IPS DF 4.7 (cell line): ENCODE results near the gene WWOX.
A peak's percentile ranks its signal among the peaks of the same experiment; 100 is the strongest.

Source experiments
- DNase-seq: peaks from one replicate; pipeline ENCODE4 v3.0.0-alpha.2; 2013; ENCODE audit warnings: low spot score; ENCODE audit errors: extremely low read depth

The WWOX gene

DNA sequence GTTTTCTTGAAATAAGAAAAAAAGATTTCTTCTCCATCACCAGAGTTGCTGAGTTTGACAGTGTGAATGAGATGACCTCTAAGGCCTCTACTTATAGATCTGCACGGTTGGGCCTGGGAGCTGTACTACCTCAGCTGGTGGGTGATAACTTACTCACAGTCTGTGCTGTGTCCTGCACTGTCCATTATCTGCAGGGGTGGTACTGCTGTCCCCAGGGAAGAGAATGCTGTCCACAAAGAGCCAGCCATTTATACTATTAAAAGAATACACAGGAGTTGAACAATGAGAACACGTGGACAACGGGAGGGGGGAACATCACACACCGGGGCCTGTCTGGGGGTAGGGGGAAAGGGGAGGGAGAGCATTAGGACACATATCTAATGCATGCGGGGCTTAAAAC, 655.3 kb downstream of the WWOX start:
- no peak for DNase-seq

DNA sequence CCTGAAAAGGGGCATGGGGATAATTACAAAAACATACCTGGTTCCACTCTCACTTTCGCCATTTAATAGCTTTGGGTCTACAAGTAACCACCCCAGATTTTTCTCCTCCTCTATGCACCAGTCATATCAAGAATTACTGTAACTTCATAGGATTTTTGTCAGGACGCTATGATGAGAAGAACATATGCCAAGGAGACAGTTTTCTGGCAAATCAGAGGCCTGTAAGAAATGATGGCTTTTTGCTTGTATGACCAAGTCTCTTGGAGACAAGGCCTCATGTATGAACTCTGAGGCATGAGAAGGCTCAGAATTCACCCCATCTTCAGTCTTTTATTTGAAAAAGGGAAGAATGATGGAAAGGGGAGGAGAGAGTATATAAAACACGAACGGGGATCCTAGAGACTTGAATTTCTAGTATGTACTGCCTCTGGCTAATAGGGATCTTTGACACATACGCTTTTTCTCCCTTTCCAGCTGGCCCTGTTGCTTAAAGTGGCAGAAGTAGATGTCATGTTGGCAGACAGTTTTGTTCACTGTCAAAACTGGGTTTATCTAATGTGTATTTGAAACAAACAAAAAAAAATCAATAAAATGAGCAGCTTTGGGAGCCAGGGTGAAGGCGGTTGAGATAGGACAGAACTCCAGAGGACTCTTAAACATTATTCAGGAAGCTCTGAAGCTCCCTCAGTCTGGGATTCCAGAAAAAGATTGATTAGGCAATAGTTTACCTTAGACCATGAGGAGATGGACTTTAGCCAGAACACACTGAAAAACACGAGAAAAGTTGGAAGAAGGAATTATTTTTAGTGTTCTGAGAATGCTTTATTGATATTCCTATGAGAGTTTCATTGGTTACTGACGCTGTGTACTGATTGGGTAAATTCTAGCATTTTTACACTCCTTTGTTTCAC, 656.6 kb downstream of the WWOX start:
- no peak for DNase-seq

DNA sequence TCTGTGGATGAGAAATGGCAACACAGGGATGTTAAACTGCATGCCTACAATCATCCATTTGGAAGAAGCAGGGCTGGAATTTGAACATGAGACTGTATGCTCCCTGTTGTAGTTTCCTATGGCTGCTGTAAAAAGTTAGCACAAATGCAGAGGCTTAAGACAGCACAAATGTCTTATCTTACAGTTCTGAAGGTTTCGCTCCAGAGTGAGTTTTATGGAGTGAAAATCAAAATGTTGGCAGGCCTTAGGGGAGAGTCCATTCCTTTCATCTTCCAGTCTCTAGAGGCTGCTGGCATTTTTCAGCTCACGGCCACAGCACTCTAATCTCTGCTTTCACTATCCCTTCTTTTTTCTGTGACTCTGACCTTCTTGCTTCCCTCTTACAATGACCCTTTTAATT, 660.1 kb downstream of the WWOX start:
- DNase-seq = no peak

- DNase-seq = no peak
Measured at GRCh38 chr16:78760611-78761010, 661.2 kb downstream of the WWOX start.

GRCh38 chr16:78761427-78761826, 662.0 kb downstream of the WWOX start:
- no peak for DNase-seq

DNA sequence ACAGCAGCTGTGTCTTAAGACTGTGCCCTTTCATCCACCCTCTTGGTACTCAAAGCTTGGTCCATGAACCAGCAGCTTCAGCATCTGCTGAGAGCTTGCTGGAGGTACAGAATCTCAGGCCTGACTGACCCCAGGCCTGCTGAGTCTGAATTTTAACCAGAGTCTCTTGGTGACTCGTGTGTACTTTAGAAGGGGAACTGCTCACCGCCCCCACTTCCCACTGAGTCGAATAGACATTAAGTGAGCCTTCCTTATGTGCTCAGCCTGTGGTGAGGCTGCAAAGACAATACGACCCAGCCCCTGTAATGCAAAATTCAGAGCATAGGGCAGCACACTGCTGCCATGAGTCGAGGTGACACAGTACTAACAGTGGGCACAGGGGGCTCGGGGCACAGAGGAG, 662.8 kb downstream of the WWOX start:
- DNase-seq = no peak

DNA sequence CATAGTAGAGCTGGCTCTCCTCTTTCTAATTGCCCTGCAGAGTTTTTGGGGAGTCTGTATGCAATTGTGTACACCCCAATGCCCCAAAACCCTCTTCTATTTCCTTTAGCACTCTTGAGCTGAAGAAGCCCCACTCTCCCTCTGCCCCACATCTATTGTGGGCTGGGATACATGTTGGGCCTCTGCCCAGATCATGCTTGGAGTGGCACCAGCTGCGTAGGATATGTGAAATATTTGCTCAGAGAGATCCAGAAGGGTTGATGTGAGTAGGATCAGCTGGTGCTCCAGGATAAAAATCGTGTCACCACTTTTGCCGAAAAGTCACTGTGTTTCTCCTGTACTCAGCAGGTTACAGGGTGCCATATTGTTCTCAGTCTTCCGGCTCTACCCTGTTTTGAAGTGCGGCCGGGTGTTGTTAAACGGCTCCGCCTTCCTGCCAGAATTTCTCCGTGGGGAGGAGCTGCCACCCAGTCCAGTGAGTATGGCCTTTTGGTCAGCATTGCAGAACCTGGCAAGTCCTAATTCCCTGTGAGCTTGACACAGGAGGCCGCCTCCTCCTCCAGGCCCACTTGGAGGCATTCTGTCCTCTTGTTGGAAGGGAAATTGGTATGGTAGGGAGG, 664.5 kb downstream of the WWOX start:
- DNase-seq = no peak

- no peak for DNase-seq
Measured at GRCh38 chr16:78764478-78764877, 665.0 kb downstream of the WWOX start.

DNA sequence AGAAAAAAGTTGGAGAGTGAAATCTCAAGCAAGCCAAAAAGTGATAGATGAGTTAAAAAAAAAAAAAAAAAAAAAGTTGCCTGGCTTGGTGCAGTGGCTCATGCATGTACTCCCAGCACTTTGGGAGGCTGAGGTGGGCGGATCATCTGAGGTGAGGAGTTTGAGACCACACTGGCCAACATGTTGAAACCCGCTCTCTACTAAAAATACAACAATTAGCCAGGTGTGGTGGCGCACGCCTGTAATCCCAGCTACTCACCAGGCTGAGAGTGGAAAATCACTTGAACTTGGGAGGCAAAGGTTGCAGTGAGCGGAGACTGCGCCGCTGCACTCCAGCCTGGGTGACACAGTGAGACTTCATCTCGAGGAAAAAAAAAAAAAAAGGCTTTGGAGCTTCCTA, 668.8 kb downstream of the WWOX start:
- DNase-seq = no peak

DNA sequence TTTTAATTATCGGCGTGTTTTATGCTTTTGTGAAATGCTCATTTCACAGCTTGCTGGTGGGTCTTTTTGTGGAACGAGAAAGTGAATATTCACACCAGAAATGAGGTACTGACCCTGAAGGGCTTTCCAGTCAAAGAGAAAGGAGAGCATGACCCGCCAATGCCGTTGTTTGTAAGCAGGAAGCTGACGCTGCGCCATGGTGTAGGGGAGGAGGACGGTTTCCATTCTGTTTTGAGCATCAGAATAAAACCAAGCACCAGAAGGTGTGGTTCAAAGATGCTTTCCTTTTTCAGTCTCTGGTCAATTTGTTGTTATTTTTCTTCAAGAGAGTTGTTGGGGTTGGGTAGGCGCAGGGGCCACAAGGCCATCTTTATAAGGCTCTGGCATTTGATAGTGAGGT, 669.3 kb downstream of the WWOX start:
- DNase-seq = no peak

GRCh38 chr16:78770353-78771091, 671.1 kb downstream of the WWOX start:
- DNase-seq = peak; percentile 38

DNA sequence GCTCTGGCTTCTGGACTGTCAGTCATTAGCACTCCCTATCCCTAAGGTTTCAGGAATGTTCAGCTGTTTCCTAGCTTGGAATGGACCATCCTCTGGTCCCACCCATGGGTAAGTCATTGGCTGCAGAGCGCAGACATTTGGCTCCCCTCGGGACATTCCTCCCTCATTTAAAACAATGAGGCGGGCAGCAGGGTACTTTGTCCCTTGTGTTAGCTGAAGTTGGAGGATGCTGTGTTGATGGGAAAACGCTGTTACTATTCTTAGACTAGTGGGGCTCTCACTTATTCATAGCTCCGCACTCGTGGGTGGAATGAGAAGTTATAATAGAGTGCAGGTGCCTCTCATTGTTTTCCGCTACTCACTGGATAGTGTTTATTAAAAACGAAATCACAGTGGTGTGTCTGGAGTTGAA, 673.8 kb downstream of the WWOX start:
- no peak for DNase-seq

GRCh38 chr16:78773706-78774105, 674.3 kb downstream of the WWOX start:
- DNase-seq = no peak

- DNase-seq = no peak
Measured at GRCh38 chr16:78775161-78775561, 675.7 kb downstream of the WWOX start.

DNA sequence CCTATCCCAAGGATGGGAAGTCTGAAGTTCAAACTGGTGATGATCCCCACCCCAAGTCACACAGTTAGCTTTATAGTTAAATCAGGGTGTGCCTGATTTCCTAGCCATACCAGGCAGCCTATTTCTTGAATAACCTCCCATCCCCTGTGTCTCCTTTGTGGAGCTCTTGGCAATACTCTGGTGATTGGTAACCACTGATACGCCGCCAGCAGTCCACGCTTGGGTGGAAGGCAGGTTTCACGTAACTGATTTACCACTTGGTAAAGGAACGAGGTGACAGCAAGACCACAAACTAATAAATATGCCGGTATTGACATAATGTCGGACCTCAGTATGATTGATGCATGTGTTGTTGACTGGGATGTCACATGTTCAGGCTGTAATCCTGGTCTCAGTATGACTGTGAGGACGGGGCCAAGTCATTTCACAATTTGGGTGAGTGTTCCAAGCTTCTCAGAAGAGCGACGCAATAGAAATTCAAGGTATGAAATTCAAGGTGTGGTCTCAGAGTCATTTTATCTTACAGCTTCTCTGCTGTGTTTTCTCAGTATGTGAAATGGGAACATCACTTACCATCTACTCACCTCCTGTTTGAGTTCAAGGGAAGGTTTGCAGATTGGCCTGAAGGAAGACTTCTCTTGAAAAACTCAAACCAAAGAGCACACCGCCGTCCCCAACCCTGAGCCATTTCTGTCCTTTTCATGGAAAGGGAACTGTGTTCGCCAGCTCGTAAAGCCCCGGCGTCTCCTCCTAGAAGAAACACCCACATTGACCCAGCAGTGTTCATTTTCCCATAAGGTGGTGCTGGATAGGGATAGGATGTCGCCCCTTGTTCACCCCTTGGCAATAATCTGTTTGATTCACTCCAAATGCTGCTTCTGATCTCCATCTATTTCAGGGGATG, 678.9 kb downstream of the WWOX start:
- no peak for DNase-seq

DNA sequence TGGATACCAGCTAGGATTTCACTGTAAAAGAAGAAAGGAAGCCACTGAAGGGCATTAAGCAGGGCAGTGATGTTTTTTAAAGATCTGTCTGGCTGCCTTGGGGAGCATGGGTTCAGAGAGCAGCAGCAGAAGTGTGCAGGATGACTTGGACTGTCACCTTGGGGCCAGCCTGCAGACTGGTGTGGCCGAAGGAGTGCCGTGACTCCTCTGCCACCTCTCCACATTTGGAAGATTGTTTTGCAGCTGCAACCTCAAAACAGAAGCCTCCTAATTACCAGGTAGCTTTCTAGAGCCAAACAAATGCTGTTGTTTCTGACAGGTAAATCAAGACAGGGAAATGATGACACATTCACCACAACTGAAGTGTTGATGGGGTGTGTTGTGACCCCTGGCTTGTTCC, 681.4 kb downstream of the WWOX start:
- DNase-seq = no peak

GRCh38 chr16:78782572-78782971, 683.1 kb downstream of the WWOX start:
- no peak for DNase-seq

- no peak for DNase-seq
Measured at GRCh38 chr16:78783570-78784079, 684.2 kb downstream of the WWOX start.

DNA sequence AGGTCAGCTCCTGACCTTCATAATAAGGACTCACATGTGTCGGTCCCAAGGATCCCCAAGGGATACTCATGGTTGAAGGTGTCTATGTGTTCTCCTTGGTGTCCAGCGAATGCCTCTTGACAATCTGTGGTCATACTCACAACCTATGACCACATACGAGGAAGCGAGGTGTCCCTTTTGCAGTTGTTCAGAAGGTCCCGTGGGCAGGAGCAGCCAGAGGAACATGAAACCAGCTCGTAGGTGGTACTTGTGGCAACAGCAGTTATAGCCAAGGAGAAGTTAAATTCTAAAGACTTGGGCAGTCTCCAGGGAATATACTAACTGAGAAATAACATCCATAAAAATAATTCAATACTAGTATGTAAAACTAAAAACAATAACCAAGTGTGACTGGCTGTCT, 685.3 kb downstream of the WWOX start:
- DNase-seq = no peak

- no peak for DNase-seq
Measured at GRCh38 chr16:78785218-78785617, 685.8 kb downstream of the WWOX start.

GRCh38 chr16:78786635-78787034, 687.2 kb downstream of the WWOX start:
- DNase-seq = no peak
